DOHH2 (cell line): ENCODE data around the gene FSD1L.

Experiments used
- EZH2phosphoT487 ChIP-seq: fragments of 200-600 bp; sonication (generic); IDR thresholded peaks from 2 replicates; pipeline ENCODE4 v1.6.1; 2017; ENCODE audit warnings: borderline replicate concordance, mild to moderate bottlenecking, antibody characterized with exemption, low read length, moderate library complexity, mixed read lengths
- TF ChIP-seq, protein P1 (sequence below): fragments of 200-600 bp; sonication (generic); IDR thresholded peaks from one replicate; pipeline ENCODE4 v1.5.1; 2014; ENCODE audit warnings: antibody characterized with exemption, mild to moderate bottlenecking, low read depth, low read length; ENCODE audit not compliant: poor library complexity, severe bottlenecking

DNA sequence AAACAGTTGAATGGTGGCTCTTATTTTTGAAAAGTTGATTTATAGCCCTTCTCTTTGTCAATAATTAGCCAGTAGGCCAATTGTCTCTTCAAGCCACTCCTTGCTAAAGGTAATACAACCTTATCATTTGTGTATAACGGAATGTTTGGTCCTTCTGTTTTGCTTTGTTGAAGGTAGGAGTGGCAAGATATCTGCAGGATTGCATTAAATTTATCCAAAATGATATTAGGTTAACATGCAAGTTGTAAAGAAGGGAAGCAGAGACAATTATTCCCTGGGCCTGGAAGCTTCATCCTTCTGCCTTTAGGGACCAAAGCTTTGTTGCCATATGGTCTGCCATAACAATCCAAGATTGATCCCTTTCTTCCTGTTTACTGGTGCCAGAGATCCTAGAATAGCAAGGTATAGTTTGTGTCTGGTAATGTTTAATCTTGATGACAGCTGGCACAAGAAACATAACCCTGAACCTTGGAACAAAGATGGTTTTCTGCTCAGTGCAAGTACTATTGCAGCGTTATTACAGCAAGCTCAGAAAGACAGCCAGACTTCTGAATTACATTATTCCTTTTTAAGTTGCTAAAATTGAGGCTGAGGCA is 15.5 kb upstream of the FSD1L start:
- TF ChIP-seq, protein P1, sequence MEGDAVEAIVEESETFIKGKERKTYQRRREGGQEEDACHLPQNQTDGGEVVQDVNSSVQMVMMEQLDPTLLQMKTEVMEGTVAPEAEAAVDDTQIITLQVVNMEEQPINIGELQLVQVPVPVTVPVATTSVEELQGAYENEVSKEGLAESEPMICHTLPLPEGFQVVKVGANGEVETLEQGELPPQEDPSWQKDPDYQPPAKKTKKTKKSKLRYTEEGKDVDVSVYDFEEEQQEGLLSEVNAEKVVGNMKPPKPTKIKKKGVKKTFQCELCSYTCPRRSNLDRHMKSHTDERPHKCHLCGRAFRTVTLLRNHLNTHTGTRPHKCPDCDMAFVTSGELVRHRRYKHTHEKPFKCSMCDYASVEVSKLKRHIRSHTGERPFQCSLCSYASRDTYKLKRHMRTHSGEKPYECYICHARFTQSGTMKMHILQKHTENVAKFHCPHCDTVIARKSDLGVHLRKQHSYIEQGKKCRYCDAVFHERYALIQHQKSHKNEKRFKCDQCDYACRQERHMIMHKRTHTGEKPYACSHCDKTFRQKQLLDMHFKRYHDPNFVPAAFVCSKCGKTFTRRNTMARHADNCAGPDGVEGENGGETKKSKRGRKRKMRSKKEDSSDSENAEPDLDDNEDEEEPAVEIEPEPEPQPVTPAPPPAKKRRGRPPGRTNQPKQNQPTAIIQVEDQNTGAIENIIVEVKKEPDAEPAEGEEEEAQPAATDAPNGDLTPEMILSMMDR: no peak
- no peak for TF ChIP-seq EZH2phosphoT487
